OCI-LY3 (cell line): Measurements from ENCODE around the gene ANKRD24.
A peak's percentile ranks its signal among the peaks of the same experiment; 100 is the strongest.

ENCODE experiments used
- H2AFZ ChIP-seq: fragments of 200-600, 300-600 bp; shearing (Covaris generic); 2 replicates; pipeline ENCODE4 v1.6.0; 2014; ENCODE audit warnings: antibody characterized with exemption, low read depth, low read length
- H3K27ac ChIP-seq: fragments of 200-600, 300-600 bp; sonication (generic); 2 replicates; pipeline ENCODE4 v1.5.1; 2014; ENCODE audit warnings: mild to moderate bottlenecking, low read length, moderate library complexity, mixed read lengths
- H3K27me3 ChIP-seq: fragments of 200-600, 300-600 bp; sonication (generic); 2 replicates; pipeline ENCODE4 v1.6.1; 2014; ENCODE audit warnings: low read depth, low read length, mixed read lengths
- H3K36me3 ChIP-seq: fragments of 200-600, 300-600 bp; sonication (generic); replicated peaks from 2 replicates; pipeline ENCODE3; 2014; ENCODE audit warnings: low read depth, low read length, mixed read lengths
- H3K4me1 ChIP-seq: fragments of 300-600, 200-600 bp; sonication (generic); 2 replicates; pipeline ENCODE4 v1.6.1; 2014; ENCODE audit warnings: low read length, mixed read lengths
- H3K4me2 ChIP-seq: fragments of 200-600, 300-600 bp; sonication (generic); 2 replicates; pipeline ENCODE4 v1.6.1; 2014; ENCODE audit warnings: low read length, mixed read lengths
- H3K4me3 ChIP-seq: fragments of 300-600, 200-600 bp; sonication (generic); 2 replicates; pipeline ENCODE4 v1.5.1; 2014; ENCODE audit warnings: antibody characterized with exemption, mild to moderate bottlenecking, low read length, moderate library complexity
- H3K79me2 ChIP-seq: fragments of 300-600, 200-600 bp; shearing (Covaris generic); 2 replicates; pipeline ENCODE4 v1.6.1; 2014; ENCODE audit warnings: mild to moderate bottlenecking, low read length, mixed read lengths
- H3K9ac ChIP-seq: fragments of 300-600, 200-600 bp; shearing (Covaris generic); 2 replicates; pipeline ENCODE4 v1.6.0; 2014; ENCODE audit warnings: mild to moderate bottlenecking, low read length, moderate library complexity
- H3K9me3 ChIP-seq: fragments of 200-600, 300-600 bp; shearing (Covaris generic); 2 replicates; pipeline ENCODE4 v1.6.1; 2014; ENCODE audit warnings: low read length, mixed read lengths; ENCODE audit not compliant: insufficient read depth
- H4K20me1 ChIP-seq: fragments of 200-600, 300-600 bp; sonication (generic); 2 replicates; pipeline ENCODE4 v1.6.1; 2016; ENCODE audit warnings: low read length, mixed read lengths; ENCODE audit not compliant: insufficient read depth
- CTCF ChIP-seq: fragments of 200-600, 300-600 bp; sonication (generic); IDR thresholded peaks from 2 replicates; pipeline ENCODE4 v1.5.1; 2014; ENCODE audit warnings: antibody characterized with exemption, low read length, low read depth
- EZH2phosphoT487 ChIP-seq: fragments of 200-600 bp; shearing (Covaris generic); IDR thresholded peaks from 2 replicates; pipeline ENCODE4 v1.6.1; 2018; ENCODE audit warnings: antibody characterized with exemption, mixed run types, low read depth

The ANKRD24 gene

DNA sequence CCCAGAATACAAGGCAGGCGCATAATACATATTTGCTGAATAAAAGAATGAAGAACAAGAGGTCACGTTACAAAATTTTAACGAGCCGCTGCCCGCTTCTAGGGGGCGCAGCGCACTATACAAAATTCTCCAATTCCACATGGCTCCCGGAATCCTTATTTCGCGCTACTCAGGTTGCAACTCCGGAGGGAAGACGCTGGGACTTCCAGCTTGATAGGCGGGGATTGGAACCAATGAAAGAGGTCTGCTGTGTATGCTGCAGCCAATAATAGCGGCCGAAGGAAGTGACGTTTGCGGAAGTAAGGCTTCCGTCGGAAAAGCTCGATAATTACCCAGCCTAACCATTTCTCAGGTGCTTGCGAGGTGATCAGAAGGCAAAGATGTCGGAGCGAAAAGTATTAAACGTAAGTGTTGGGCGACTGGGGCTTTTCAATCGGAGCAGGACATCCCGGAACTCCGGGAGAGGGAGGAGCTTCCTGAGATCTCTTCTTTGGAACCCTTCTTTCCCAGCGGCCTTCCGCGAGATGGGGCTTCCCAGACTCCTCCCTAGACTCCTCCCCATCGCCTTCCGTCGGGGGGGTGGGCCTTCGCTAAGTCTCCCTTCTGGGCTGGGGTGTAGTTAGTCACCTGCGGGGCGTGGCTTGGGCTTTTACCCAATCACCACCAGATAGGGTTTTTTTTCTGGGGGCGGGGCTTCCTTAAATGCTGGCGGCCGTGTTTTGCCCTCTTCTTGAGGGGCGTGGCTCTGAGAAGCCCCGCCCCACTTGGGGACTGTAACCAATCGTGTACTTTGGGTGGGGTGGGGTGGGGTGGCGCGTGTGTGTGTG is 64.5 kb downstream of the ANKRD24 start, which contains the start of gene YJU2:
Gene YJU2, plus strand, starts transcription at position 314 of the 827 bp plus-strand sequence. Its CDS starts 67 bp downstream, at position 381.
- H3K79me2 ChIP-seq, result peaks cover 9% of the 10 kb centered on the region
- no peak for TF ChIP-seq EZH2phosphoT487
- peak; percentile 47 for TF ChIP-seq CTCF
- peak within 1 kb of the TSS; percentile 80 for H3K4me3 ChIP-seq
- no peaks in the 10 kb centered on the region for H3K9me3 ChIP-seq
- peak within 1 kb of the TSS; percentile 78 for H2AFZ ChIP-seq
- no peaks in the 10 kb centered on the region for H4K20me1 ChIP-seq
- peaks cover 45% of the 10 kb centered on the region for H3K36me3 ChIP-seq
- peak within 1 kb of the TSS; percentile 69 for H3K4me2 ChIP-seq
- H3K27me3 ChIP-seq, result no peaks in the 10 kb centered on the region
- peak within 1 kb of the TSS; percentile 87 for H3K27ac ChIP-seq
- peaks cover 26% of the 10 kb centered on the region for H3K4me1 ChIP-seq
- peak within 1 kb of the TSS; percentile 82 for H3K9ac ChIP-seq

GRCh38 chr19:4256563-4256962 is 74.1 kb downstream of the ANKRD24 start:
- H3K27me3 ChIP-seq, result no peaks in the 10 kb centered on the region
- H3K4me2 ChIP-seq, result no peak overlapping the region
- H3K36me3 ChIP-seq, result peaks cover 38% of the 10 kb centered on the region
- H3K9ac ChIP-seq, result no peak overlapping the region
- H3K9me3 ChIP-seq, result 0 out of 2 replicates have a peak, but pooled peaks cover 4% of the 10 kb centered on the region
- no peak overlapping the region for H2AFZ ChIP-seq
- no peak overlapping the region for H3K4me3 ChIP-seq
- H3K27ac ChIP-seq, result no peak overlapping the region
- no peaks in the 10 kb centered on the region for H4K20me1 ChIP-seq
- TF ChIP-seq EZH2phosphoT487 (no peak), CTCF (peak; percentile 20; the same call in 1 of the 2 replicates)
- no peaks in the 10 kb centered on the region for H3K79me2 ChIP-seq
- peaks cover 6% of the 10 kb centered on the region for H3K4me1 ChIP-seq

- Histone ChIP-seq H3K4me3 (no peak overlapping the region), H3K27me3 (no peaks in the 10 kb centered on the region), H3K4me2 (no peak overlapping the region), H3K9ac (no peak overlapping the region), H3K4me1 (peaks cover 6% of the 10 kb centered on the region), H2AFZ (no peak overlapping the region), H4K20me1 (no peaks in the 10 kb centered on the region), H3K79me2 (no peaks in the 10 kb centered on the region), H3K9me3 (0 out of 2 replicates have a peak, but pooled peaks cover 4% of the 10 kb centered on the region), H3K27ac (no peak overlapping the region), H3K36me3 (peaks cover 37% of the 10 kb centered on the region)
- TF ChIP-seq CTCF (no peak), EZH2phosphoT487 (no peak)
Observed at GRCh38 chr19:4257025-4257424, 74.5 kb downstream of the ANKRD24 start.

- H3K4me1 ChIP-seq, result peaks cover 6% of the 10 kb centered on the region
- H3K79me2 ChIP-seq, result no peaks in the 10 kb centered on the region
- no peaks in the 10 kb centered on the region for H4K20me1 ChIP-seq
- no peak for TF ChIP-seq EZH2phosphoT487
- TF ChIP-seq CTCF, result no peak
- no peak overlapping the region for H3K9ac ChIP-seq
- H3K36me3 ChIP-seq, result peaks cover 32% of the 10 kb centered on the region
- no peak overlapping the region for H2AFZ ChIP-seq
- 0 out of 2 replicates have a peak, but pooled peaks cover 4% of the 10 kb centered on the region for H3K9me3 ChIP-seq
- H3K27me3 ChIP-seq, result no peaks in the 10 kb centered on the region
- H3K4me2 ChIP-seq, result no peak overlapping the region
- H3K4me3 ChIP-seq, result no peak overlapping the region
- H3K27ac ChIP-seq, result no peak overlapping the region
Observed at GRCh38 chr19:4258181-4258580, 75.7 kb downstream of the ANKRD24 start.
